ENCODE data around the gene ROCK2. TPM values are rescaled to one million over a fixed set of nuclear protein-coding genes. Genes with fewer than 3 reads are reported as not detected.
A peak's percentile ranks its signal among the peaks of the same experiment; 100 is the strongest.

The ROCK2 gene
- total and polyA plus RNA-seq, 2 of the 13 experiments (the other 11 are each of a cell fraction or from before 2014, with no cell fraction given), result 38.1 to 119 TPM

GRCh38 chr2:11357428-11357972 lies 13.1 kb upstream of the ROCK2 start (continued):
- TF ChIP-seq ZBTB10 (CRISPR knock-in tag; IDR thresholded peaks at IDR 0.05; ENCODE audit: borderline replicate concordance) (peak; percentile 97), TRIM22 (IDR thresholded peaks at IDR 0.05) (no peak), TAF1 (CRISPR knock-in tag; IDR thresholded peaks at IDR 0.05) (peak; percentile 65; the same call in 1 of the 2 replicates), XBP1 (CRISPR knock-in tag; IDR thresholded peaks at IDR 0.05) (peak; percentile 89; the same call in 1 of the 2 replicates), ZNF709 (CRISPR knock-in tag; IDR thresholded peaks at IDR 0.05) (peak; percentile 92), DMTF1 (CRISPR knock-in tag; IDR thresholded peaks at IDR 0.05) (0 out of 2 replicates have a peak, but pooled peaks have one; percentile 69), SNRNP70 (IDR thresholded peaks at IDR 0.05; ENCODE audit: low read depth, low read length) (no peak), DRAP1 (CRISPR knock-in tag; IDR thresholded peaks at IDR 0.05) (peak; percentile 81), HES4 (CRISPR knock-in tag; IDR thresholded peaks at IDR 0.05; ENCODE audit: borderline replicate concordance) (peak; percentile 91), SOX6 (IDR thresholded peaks at IDR 0.05) (no peak), SOX6 (CRISPR knock-in tag; IDR thresholded peaks at IDR 0.05) (peak; percentile 98), MTA3 (CRISPR knock-in tag; IDR thresholded peaks at IDR 0.05) (no peak), HNRNPH1 (optimal IDR thresholded peaks at IDR 0.05; ENCODE audit: low read depth, low read length) (no peak), MLXIP (CRISPR knock-in tag; IDR thresholded peaks at IDR 0.05; ENCODE audit: borderline replicate concordance) (peak; percentile 96), MAFG (CRISPR knock-in tag; IDR thresholded peaks at IDR 0.05) (no peak), CREM (IDR thresholded peaks at IDR 0.05) (peak; percentile 98), CREM (CRISPR knock-in tag; IDR thresholded peaks at IDR 0.05) (no peak), ZNF850 (CRISPR knock-in tag; conservative IDR thresholded peaks at IDR 0.05) (no peak), KDM2A (CRISPR knock-in tag; IDR thresholded peaks at IDR 0.05; ENCODE audit: borderline replicate concordance, low read depth) (peak; percentile 96), ZKSCAN5 (CRISPR knock-in tag; IDR thresholded peaks at IDR 0.05) (peak; percentile 62; the same call in 1 of the 2 replicates)

Measured in HepG2 (cell line).